ENCODE data around the gene SEMA3F. TPM values are rescaled to one million over a fixed set of nuclear protein-coding genes. Genes with fewer than 3 reads are reported as not detected.

Gene SEMA3F
- total RNA-seq, 1 donor from 2014 or later = 79.8 TPM

GRCh38 chr3:50212971-50213370, 57.8 kb downstream of the SEMA3F start:
- no peak for DNase-seq (ENCODE audit: low read depth)
- no peak overlapping the region for H3K4me3 ChIP-seq (ENCODE audit: low read depth, low read length)
- no peak for TF ChIP-seq CTCF (IDR thresholded peaks at IDR 0.05; ENCODE audit: insufficient read depth, low read length, poor library complexity, severe bottlenecking)
- peaks cover 14% of the 10 kb centered on the region for H3K27me3 ChIP-seq (ENCODE audit: control insufficient read depth, insufficient read depth, low read length)
- no peaks in the 10 kb centered on the region for H3K36me3 ChIP-seq (ENCODE audit: control insufficient read depth, insufficient read depth, low read length)

GRCh38 chr3:50213373-50213772, 58.2 kb downstream of the SEMA3F start:
- no peak for TF ChIP-seq CTCF (IDR thresholded peaks at IDR 0.05; ENCODE audit: insufficient read depth, low read length, poor library complexity, severe bottlenecking)
- no peak overlapping the region for H3K4me3 ChIP-seq (ENCODE audit: low read depth, low read length)
- peaks cover 17% of the 10 kb centered on the region for H3K27me3 ChIP-seq (ENCODE audit: control insufficient read depth, insufficient read depth, low read length)
- no peak for DNase-seq (ENCODE audit: low read depth)
- no peaks in the 10 kb centered on the region for H3K36me3 ChIP-seq (ENCODE audit: control insufficient read depth, insufficient read depth, low read length)

GRCh38 chr3:50214824-50215223, 59.7 kb downstream of the SEMA3F start:
- no peak for TF ChIP-seq CTCF (IDR thresholded peaks at IDR 0.05; ENCODE audit: insufficient read depth, low read length, poor library complexity, severe bottlenecking)
- no peaks in the 10 kb centered on the region for H3K36me3 ChIP-seq (ENCODE audit: control insufficient read depth, insufficient read depth, low read length)
- H3K27me3 ChIP-seq (ENCODE audit: control insufficient read depth, insufficient read depth, low read length) = peaks cover 17% of the 10 kb centered on the region
- H3K4me3 ChIP-seq (ENCODE audit: low read depth, low read length) = no peak overlapping the region
- no peak for DNase-seq (ENCODE audit: low read depth)

- no peaks in the 10 kb centered on the region for H3K36me3 ChIP-seq (ENCODE audit: control insufficient read depth, insufficient read depth, low read length)
- H3K4me3 ChIP-seq (ENCODE audit: low read depth, low read length) = no peak overlapping the region
- no peak for TF ChIP-seq CTCF (IDR thresholded peaks at IDR 0.05; ENCODE audit: insufficient read depth, low read length, poor library complexity, severe bottlenecking)
- no peak for DNase-seq (ENCODE audit: low read depth)
- peaks cover 17% of the 10 kb centered on the region for H3K27me3 ChIP-seq (ENCODE audit: control insufficient read depth, insufficient read depth, low read length)
Measured at GRCh38 chr3:50215529-50215928, 60.4 kb downstream of the SEMA3F start.

GRCh38 chr3:50217681-50218080, 62.6 kb downstream of the SEMA3F start:
- TF ChIP-seq CTCF (IDR thresholded peaks at IDR 0.05; ENCODE audit: insufficient read depth, low read length, poor library complexity, severe bottlenecking) = no peak
- peaks cover 17% of the 10 kb centered on the region for H3K27me3 ChIP-seq (ENCODE audit: control insufficient read depth, insufficient read depth, low read length)
- no peaks in the 10 kb centered on the region for H3K36me3 ChIP-seq (ENCODE audit: control insufficient read depth, insufficient read depth, low read length)
- H3K4me3 ChIP-seq (ENCODE audit: low read depth, low read length) = no peak overlapping the region
- DNase-seq (ENCODE audit: low read depth) = no peak

- DNase-seq (ENCODE audit: low read depth) = no peak
- Histone ChIP-seq H3K36me3 (ENCODE audit: control insufficient read depth, insufficient read depth, low read length) (no peaks in the 10 kb centered on the region), H3K27me3 (ENCODE audit: control insufficient read depth, insufficient read depth, low read length) (peaks cover 17% of the 10 kb centered on the region), H3K4me3 (ENCODE audit: low read depth, low read length) (no peak overlapping the region)
- TF ChIP-seq CTCF (IDR thresholded peaks at IDR 0.05; ENCODE audit: insufficient read depth, low read length, poor library complexity, severe bottlenecking) = no peak
Measured at GRCh38 chr3:50218448-50218847, 63.3 kb downstream of the SEMA3F start.
